Loucy (cell line): ENCODE results near the gene SEM1.

Experiments used
- EZH2phosphoT487 ChIP-seq: fragments of 200-600 bp; IDR thresholded peaks from 2 replicates; pipeline ENCODE4 v1.6.1; 2018; ENCODE audit warnings: antibody characterized with exemption, mild to moderate bottlenecking, moderate library complexity, borderline replicate concordance
- TF ChIP-seq, protein P1 (sequence below): fragments of 200-600 bp; sonication (generic); conservative IDR thresholded peaks from 2 replicates; pipeline ENCODE4 v1.5.1; 2014; ENCODE audit warnings: mild to moderate bottlenecking, antibody characterized with exemption, low read length

- TF ChIP-seq, protein P1, sequence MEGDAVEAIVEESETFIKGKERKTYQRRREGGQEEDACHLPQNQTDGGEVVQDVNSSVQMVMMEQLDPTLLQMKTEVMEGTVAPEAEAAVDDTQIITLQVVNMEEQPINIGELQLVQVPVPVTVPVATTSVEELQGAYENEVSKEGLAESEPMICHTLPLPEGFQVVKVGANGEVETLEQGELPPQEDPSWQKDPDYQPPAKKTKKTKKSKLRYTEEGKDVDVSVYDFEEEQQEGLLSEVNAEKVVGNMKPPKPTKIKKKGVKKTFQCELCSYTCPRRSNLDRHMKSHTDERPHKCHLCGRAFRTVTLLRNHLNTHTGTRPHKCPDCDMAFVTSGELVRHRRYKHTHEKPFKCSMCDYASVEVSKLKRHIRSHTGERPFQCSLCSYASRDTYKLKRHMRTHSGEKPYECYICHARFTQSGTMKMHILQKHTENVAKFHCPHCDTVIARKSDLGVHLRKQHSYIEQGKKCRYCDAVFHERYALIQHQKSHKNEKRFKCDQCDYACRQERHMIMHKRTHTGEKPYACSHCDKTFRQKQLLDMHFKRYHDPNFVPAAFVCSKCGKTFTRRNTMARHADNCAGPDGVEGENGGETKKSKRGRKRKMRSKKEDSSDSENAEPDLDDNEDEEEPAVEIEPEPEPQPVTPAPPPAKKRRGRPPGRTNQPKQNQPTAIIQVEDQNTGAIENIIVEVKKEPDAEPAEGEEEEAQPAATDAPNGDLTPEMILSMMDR, result no peak
- TF ChIP-seq EZH2phosphoT487, result no peak
These were observed 11.8 kb downstream of the SEM1 start for GRCh38 chr7:96697822-96698221.
